PC-3 (cell line): ENCODE results near the gene PANK4. TPM values are rescaled to one million over a fixed set of nuclear protein-coding genes. Genes with fewer than 3 reads are reported as not detected.

Source experiments
- ATAC-seq: fragments of 200-7000 bp; cut with Tn5 transposase; 2 replicates; pipeline ENCODE4 v1.9.1; 2020; ENCODE audit warnings: mild to moderate bottlenecking, moderate library complexity
- BruUV-seq: library from RNA; stranded (reverse); fragments of 400-500 nt; replicated peaks from 2 replicates; lab custom pipeline; 2021; lab: Mats Ljungman, UMichigan
- CTCF ChIA-PET: fragments of 300-600 bp; sonication (Branson Sonifier 250); formaldehyde crosslinking; loops from one replicate; lab custom pipeline; 2022; ENCODE audit warnings: antibody characterized with exemption; lab: Charles Lee
- POLR2A ChIA-PET: fragments of 300-600 bp; sonication (Branson Sonifier 250); formaldehyde crosslinking; loops from one replicate; lab custom pipeline; 2022; ENCODE audit warnings: antibody characterized with exemption; ENCODE audit not compliant: unreplicated experiment; lab: Charles Lee
- DNase-seq: peaks from one replicate; pipeline ENCODE4 v3.0.0-alpha.2; 2015
- H2AFZ ChIP-seq: fragments of 300-600 bp; sonication (generic); 2 replicates; pipeline ENCODE4 v1.6.0; 2016; ENCODE audit warnings: antibody characterized with exemption, low read length
- H3F3A ChIP-seq: fragments of 300-600 bp; sonication (generic); one replicate; pipeline ENCODE4 v1.6.0; 2017; ENCODE audit warnings: antibody characterized with exemption, low read length, control low read depth, mild to moderate bottlenecking; ENCODE audit not compliant: unreplicated experiment
- H3K27ac ChIP-seq: fragments of 300-600 bp; sonication (generic); 2 replicates; pipeline ENCODE4 v1.5.1; 2016; ENCODE audit warnings: mild to moderate bottlenecking, low read length
- H3K27me3 ChIP-seq: fragments of 300-600 bp; sonication (generic); 2 replicates; pipeline ENCODE4 v1.6.1; 2016; ENCODE audit warnings: low read length, mixed read lengths
- H3K36me3 ChIP-seq: fragments of 300-600 bp; sonication (generic); 2 replicates; pipeline ENCODE4 v1.6.1; 2016; ENCODE audit warnings: low read depth, mixed run types, low read length, mixed read lengths
- H3K4me1 ChIP-seq: fragments of 300-600 bp; sonication (generic); 2 replicates; pipeline ENCODE4 v1.5.1; 2016; ENCODE audit warnings: low read length; ENCODE audit not compliant: insufficient read depth
- H3K4me2 ChIP-seq: fragments of 300-600 bp; sonication (generic); 2 replicates; pipeline ENCODE4 v1.6.0; 2016; ENCODE audit warnings: low read length
- H3K4me3 ChIP-seq: fragments of 300-600 bp; sonication (generic); 2 replicates; pipeline ENCODE4 v1.5.1; 2016; ENCODE audit warnings: mild to moderate bottlenecking, low read length, mixed read lengths
- H3K79me2 ChIP-seq: fragments of 300-600 bp; sonication (generic); 2 replicates; pipeline ENCODE4 v1.6.1; 2017; ENCODE audit warnings: low read length, mixed read lengths
- H3K9ac ChIP-seq: fragments of 300-600 bp; sonication (generic); 2 replicates; pipeline ENCODE4 v1.6.0; 2016; ENCODE audit warnings: mild to moderate bottlenecking, low read length
- H3K9me2 ChIP-seq: fragments of 300-600 bp; sonication (generic); replicated peaks from 2 replicates; pipeline ENCODE4 v1.6.1; 2016; ENCODE audit warnings: mixed run types, low read length, mixed read lengths
- H3K9me3 ChIP-seq: fragments of 300-600 bp; sonication (generic); 2 replicates; pipeline ENCODE4 v1.6.1; 2016; ENCODE audit warnings: low read length, mixed read lengths
- H4K20me1 ChIP-seq: fragments of 300-600 bp; sonication (generic); 2 replicates; pipeline ENCODE4 v1.6.1; 2016; ENCODE audit warnings: low read length, mixed read lengths
- EZH2 ChIP-seq: fragments of 300-600 bp; sonication (generic); IDR thresholded peaks from one replicate; pipeline ENCODE4 v1.6.1; 2017; ENCODE audit warnings: antibody characterized with exemption, mild to moderate bottlenecking, low read length; ENCODE audit not compliant: unreplicated experiment
- EZH2phosphoT487 ChIP-seq: fragments of 300-600 bp; sonication (generic); IDR thresholded peaks from 2 replicates; pipeline ENCODE4 v1.6.1; 2018; ENCODE audit warnings: mild to moderate bottlenecking, antibody characterized with exemption, low read length, borderline replicate concordance
- intact Hi-C: fragments of 100-400 bp; cut with micrococcal nuclease; formaldehyde crosslinking; loops from 2 replicates; pipeline ENCODE4 v1.9.0; 2023
- total RNA-seq: library from RNA; depleted of rRNA; stranded (reverse); fragments of >200 nt; gene quantifications from 2 replicates; pipeline ENCODE4 v1.2.3, GENCODE V29; 2014
- TF ChIP-seq, protein P1 (sequence below): fragments of 300-600 bp; sonication (generic); conservative IDR thresholded peaks from 2 replicates; pipeline ENCODE4 v1.5.1; 2017; ENCODE audit warnings: antibody characterized with exemption, low read depth, mild to moderate bottlenecking, low read length

Gene PANK4
- total RNA-seq, 1 experiment from 2014 or later = 69.4 TPM

DNA sequence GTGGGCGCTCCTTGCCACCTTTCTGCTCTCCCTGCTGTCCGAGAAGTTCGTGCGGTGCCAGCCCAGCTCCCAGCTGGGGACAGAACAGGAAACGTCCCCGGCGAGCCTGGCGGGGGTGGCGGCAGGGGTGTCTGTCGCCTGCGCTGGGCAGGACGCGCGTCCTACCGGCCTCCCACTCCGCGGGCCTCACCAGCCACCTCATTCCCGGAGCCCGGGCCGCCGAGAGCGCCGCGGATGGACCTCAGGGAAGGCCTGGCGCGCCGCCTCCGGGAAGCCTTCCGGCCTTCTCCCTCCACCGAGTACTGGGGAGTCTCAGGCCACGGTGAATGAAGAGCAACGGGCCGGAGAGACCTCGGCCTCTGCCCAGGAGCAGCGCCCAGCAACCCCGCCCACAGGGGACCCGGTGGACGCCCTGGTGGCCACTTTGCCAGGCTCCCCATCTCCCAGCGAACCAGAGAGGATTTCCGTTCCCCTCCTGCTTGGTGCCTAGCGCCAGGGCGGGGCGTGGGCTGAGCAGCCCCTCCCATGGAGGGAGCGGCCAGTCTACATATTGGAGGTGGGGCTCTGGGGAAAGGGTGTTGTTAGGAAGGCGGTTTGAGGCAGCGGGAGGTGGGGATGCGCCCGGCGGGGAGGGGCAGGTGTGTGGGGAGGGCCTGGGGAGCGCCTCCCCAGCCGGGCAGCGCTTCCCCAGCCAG, 20.3 kb upstream of the PANK4 start:
- intact Hi-C loops = loop anchor here (1.0 to 5.0 kb wide), 6 partner anchors 20 to 354 kb away; partner anchors contain the start of genes FAAP20, PANK4 and PRXL2B

DNA sequence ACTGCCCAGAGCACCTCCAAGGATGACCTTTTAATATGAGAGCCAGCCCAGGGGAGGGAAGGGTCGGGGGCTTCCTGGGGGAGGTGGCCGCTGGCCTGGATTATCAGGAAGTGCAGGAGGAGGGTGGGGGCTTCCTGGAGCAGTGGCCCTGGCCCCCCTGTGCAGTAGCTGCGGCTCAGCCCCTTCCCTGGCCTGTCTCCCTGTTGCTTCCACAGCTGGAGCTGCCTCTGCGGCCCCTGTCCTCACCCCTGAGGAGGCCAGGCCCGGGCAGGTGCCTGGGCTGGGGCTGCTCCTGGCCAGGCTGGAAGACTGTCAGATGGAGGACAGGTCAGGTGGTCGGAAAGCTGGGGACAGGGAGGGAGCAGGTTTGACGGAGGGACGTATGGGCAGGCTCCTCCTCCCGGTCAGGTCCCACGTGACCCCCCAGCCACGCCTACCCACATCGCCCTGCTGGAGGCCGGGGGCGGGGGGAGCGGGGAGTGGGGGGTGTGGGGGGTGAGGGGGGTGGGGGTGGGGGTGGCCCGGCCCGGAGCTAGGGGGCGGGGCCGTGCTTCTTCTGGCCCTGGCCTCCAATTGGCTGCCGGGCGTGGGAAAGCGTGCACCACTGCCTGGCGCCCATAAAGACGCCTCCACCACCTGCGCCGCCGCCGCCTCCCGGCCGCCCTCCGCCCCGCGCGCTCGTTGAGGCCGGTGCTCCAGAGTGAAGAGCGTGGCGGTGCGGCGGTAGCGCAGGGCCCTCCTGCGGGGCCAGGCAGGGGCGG, 19.5 kb upstream of the PANK4 start:
- TF ChIP-seq EZH2phosphoT487 (no peak), EZH2 (no peak)
- TF ChIP-seq, protein P1, sequence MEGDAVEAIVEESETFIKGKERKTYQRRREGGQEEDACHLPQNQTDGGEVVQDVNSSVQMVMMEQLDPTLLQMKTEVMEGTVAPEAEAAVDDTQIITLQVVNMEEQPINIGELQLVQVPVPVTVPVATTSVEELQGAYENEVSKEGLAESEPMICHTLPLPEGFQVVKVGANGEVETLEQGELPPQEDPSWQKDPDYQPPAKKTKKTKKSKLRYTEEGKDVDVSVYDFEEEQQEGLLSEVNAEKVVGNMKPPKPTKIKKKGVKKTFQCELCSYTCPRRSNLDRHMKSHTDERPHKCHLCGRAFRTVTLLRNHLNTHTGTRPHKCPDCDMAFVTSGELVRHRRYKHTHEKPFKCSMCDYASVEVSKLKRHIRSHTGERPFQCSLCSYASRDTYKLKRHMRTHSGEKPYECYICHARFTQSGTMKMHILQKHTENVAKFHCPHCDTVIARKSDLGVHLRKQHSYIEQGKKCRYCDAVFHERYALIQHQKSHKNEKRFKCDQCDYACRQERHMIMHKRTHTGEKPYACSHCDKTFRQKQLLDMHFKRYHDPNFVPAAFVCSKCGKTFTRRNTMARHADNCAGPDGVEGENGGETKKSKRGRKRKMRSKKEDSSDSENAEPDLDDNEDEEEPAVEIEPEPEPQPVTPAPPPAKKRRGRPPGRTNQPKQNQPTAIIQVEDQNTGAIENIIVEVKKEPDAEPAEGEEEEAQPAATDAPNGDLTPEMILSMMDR = no peak
- ChIA-PET POLR2A (interaction anchor here (0.6 to 1.2 kb wide), 2 partner anchors 13 to 20 kb away, joined by 5 to 8 read pairs; partner anchors contain the start of gene PANK4), CTCF (interaction anchor here (0.6 to 2.3 kb wide), 3 partner anchors 11 to 763 kb away, joined by 4 to 15 read pairs (median 4); partner anchors contain the start of gene PANK4)
- Histone ChIP-seq H3K4me3 (peak overlapping the region; percentile 69), H3K36me3 (no peaks in the 10 kb centered on the region), H3K9ac (peak overlapping the region; percentile 78), H3K4me1 (peaks cover 22% of the 10 kb centered on the region), H3K27ac (peak overlapping the region; percentile 64), H3K9me3 (no peaks in the 10 kb centered on the region), H3K27me3 (no peaks in the 10 kb centered on the region), H2AFZ (peak overlapping the region; percentile 81), H3K4me2 (peak overlapping the region; percentile 90), H3K79me2 (no peaks in the 10 kb centered on the region), H3F3A (no peaks in the 10 kb centered on the region), H3K9me2 (no peaks in the 10 kb centered on the region), H4K20me1 (no peaks in the 10 kb centered on the region)
- DNase-seq = peak; percentile 95
- intact Hi-C loops = loop anchor here (2.0 to 5.0 kb wide), 3 partner anchors 41 to 354 kb away; partner anchors contain the start of genes FAAP20 and PRXL2B
- peak; percentile 64 for ATAC-seq
- no TSS peak for BruUV-seq

More for the DNA sequence above, 20.3 kb upstream of the PANK4 start:
- ATAC-seq = peak; percentile 70
- peak overlapping the region; percentile 64 for H3K27ac ChIP-seq
- peaks cover 22% of the 10 kb centered on the region for H3K4me1 ChIP-seq
- H3K4me2 ChIP-seq = peak overlapping the region; percentile 90
- no peaks in the 10 kb centered on the region for H3F3A ChIP-seq
- H3K36me3 ChIP-seq = no peaks in the 10 kb centered on the region
- BruUV-seq = TSS peak; percentile 84
- no peaks in the 10 kb centered on the region for H3K9me3 ChIP-seq
- H4K20me1 ChIP-seq = no peaks in the 10 kb centered on the region
- no peaks in the 10 kb centered on the region for H3K9me2 ChIP-seq
- H3K4me3 ChIP-seq = peak overlapping the region; percentile 69
- ChIA-PET CTCF (interaction anchor here (0.5 to 2.3 kb wide), 9 partner anchors 12 to 132 kb away, joined by 3 to 15 read pairs (median 4); partner anchors contain the start of gene PANK4), POLR2A (interaction anchor here (0.6 to 1.2 kb wide), 3 partner anchors 14 to 20 kb away, joined by 5 to 10 read pairs (median 8); partner anchors contain the start of gene PANK4)
- peak overlapping the region; percentile 61 for H2AFZ ChIP-seq
- TF ChIP-seq, protein P1 = no peak
- TF ChIP-seq EZH2 (no peak), EZH2phosphoT487 (no peak)
- no peaks in the 10 kb centered on the region for H3K79me2 ChIP-seq
- H3K27me3 ChIP-seq = no peaks in the 10 kb centered on the region
- peak overlapping the region; percentile 78 for H3K9ac ChIP-seq
- DNase-seq = peak; percentile 98
